OCI-M1 (cell line): ENCODE data around the gene PRR12.

ENCODE experiments used
- DNase-seq: peaks from one replicate; lab custom pipeline; 2025; lab: John Stamatoyannopoulos, UW

Gene PRR12

GRCh38 chr19:49667473-49667872 is 76.5 kb downstream of the PRR12 start:
- no peak for DNase-seq

- DNase-seq: no peak
Observed at GRCh38 chr19:49669516-49669915, 78.5 kb downstream of the PRR12 start.

GRCh38 chr19:49672131-49672919 is 81.3 kb downstream of the PRR12 start:
- DNase-seq: peak; percentile 90
